GM10266 (cell line): Measurements from ENCODE around the gene HDAC3.

Experiments used
- DNase-seq: peaks from one replicate; pipeline ENCODE4 v3.0.0; 2012; ENCODE audit errors: extremely low spot score
- TF ChIP-seq, protein P1 (sequence below): IDR thresholded peaks from 2 replicates; pipeline ENCODE4 v1.5.1; 2012; ENCODE audit warnings: mild to moderate bottlenecking, low read depth; ENCODE audit not compliant: control insufficient read depth, insufficient read depth; ENCODE audit errors: missing control alignments

The HDAC3 gene

DNA sequence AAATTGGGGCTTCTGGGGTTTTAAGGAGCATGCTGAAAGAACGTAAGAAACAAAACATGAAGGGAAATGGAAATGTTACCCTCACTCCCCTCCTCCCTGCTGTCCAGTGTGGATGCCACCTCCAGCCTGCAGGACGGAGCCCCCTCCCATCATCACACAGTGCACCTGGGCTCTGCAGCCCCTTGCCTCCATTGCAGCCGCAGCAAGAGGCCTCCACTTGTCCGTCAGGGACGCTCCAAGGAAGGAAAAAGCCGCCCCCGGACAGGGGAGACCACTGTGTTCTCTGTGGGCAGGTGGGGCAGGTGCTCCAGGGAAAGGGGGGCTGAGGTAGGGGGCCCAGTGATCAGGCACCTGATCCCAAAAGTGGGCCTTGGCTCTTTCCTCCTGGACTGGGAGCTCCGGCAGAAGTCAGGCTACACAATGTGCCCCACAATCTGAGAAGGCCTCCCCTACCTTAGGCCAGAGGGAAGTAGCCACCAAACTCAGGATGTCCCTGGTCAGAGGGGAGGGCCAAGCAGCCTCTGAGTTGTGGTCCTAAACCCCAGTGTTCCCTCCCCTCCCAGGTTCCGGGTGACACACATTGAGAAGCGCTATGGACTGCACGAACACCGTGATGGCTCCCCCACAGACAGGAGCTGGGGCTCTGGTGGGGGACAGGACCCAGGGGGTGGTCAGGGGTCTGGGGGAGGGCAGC lies 2.9 kb upstream of the HDAC3 start:
- TF ChIP-seq, protein P1, sequence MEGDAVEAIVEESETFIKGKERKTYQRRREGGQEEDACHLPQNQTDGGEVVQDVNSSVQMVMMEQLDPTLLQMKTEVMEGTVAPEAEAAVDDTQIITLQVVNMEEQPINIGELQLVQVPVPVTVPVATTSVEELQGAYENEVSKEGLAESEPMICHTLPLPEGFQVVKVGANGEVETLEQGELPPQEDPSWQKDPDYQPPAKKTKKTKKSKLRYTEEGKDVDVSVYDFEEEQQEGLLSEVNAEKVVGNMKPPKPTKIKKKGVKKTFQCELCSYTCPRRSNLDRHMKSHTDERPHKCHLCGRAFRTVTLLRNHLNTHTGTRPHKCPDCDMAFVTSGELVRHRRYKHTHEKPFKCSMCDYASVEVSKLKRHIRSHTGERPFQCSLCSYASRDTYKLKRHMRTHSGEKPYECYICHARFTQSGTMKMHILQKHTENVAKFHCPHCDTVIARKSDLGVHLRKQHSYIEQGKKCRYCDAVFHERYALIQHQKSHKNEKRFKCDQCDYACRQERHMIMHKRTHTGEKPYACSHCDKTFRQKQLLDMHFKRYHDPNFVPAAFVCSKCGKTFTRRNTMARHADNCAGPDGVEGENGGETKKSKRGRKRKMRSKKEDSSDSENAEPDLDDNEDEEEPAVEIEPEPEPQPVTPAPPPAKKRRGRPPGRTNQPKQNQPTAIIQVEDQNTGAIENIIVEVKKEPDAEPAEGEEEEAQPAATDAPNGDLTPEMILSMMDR: no peak
- no peak for DNase-seq

DNA sequence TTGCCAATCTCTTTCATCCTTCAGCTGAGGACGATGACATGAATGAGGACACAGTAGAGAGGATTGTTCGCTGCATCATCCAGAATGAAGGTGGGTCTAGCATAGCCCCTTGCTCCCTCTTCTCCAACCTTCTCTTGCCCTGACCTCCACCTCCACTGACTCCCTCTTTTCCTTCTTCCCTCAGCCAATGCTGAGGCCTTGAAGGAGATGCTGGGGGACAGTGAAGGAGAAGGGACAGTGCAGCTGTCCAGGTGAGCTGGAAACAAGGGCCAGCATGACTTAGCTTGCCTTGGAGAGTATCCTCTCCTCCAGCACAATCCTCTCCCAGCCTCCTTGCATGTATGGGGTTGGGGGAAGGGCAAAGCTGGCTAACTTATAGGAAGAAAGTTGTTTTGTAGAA lies 2.1 kb upstream of the HDAC3 start:
- TF ChIP-seq, protein P1: no peak
- DNase-seq: no peak

DNA sequence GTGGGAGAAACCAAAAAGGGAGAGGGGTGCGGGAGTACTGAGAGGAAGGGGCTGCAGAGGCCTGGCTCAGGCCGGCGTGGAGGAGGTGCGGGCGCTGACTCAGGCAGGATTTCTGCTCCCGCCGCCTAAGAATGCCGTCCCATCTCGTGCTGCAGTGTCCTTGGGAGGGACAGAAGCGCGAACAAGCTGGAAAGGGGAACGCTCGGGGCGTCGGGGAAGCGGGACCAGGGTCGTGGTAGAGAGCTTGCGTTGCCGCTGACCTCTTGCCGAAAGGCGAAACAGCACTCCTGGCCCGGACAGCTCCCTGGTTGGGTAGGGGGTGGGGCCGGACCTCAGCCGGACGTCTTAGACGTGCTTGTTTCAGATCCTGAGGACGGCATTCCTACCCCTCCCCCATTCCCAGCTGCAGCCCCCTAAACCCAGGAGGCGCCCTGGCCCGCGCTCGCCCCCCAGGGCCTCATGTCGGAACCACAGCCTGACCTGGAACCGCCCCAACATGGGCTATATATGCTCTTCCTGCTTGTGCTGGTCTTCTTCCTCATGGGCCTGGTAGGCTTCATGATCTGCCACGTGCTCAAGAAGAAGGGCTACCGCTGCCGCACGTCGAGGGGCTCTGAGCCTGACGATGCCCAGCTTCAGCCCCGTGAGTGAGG lies 1.2 kb upstream of the HDAC3 start:
- TF ChIP-seq, protein P1: peak; percentile 49
- DNase-seq: peak; percentile 68

DNA sequence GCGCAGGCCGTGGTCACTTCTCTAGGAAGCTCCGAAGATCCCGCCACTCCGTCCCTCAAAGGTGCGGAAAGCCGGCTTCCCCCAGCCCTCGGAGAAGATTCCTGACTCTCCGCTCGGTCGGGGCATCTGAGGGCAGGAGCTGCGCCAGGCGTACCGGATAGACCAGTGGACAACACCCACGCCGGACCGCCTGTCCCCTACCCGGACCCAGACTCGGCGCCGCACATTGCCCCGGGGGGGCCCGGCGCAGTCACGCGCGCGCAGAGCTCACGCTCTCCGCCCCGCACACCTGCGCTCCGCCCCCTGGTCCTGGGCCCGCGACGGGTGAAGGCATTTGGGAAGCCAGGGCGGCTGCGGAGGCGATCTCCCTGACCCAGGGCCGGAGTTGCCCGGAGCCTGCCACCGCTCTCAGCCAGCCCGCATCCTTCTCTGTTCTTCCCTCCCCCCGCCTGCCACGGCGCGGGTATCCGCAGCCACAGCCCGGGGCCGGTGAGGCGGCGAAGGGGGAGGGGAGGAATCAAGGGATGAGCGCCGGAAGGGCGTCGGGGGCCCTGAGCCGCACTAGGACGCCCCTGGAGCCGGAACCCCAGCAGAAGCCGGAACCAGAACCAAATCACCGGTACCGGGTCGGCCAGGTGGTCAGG lies 596 bp upstream of the HDAC3 start:
- no peak for DNase-seq
- TF ChIP-seq, protein P1: no peak

DNA sequence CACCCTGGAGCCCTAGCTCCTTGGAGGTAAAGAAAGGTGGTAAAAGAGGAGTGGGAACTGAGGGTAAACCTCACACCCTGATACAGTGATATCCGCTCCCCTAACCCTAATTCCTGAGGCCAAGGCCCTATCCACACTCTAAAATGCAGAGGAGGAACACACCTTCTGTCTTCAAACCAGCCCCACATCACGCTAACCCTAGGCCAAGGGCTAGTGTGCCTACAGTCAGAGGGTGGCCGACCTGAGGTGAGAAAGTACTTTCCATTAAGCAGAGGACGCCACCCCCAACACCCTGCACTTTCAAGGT lies 590 bp downstream of the HDAC3 start:
- DNase-seq: no peak
- TF ChIP-seq, protein P1: no peak

DNA sequence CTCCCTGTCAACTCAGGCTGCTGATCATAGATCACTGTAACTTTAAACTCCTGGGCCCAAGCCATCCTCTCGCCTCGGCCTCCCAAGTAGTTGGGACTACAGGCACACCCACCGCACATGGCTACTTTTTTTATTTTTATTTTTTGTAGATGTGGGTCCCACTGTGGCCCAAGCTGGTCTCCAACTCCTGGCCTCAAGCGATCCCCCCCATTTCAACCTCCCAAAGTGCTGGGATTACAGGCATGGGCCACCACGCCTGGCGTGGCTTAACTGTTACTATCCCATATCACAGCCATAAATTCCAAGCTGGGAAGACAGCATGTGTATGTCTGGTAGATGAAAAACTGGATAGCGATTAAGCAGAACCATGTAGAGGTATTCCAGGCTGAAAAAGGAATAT lies 1.0 kb downstream of the HDAC3 start:
- no peak for DNase-seq
- TF ChIP-seq, protein P1: no peak

DNA sequence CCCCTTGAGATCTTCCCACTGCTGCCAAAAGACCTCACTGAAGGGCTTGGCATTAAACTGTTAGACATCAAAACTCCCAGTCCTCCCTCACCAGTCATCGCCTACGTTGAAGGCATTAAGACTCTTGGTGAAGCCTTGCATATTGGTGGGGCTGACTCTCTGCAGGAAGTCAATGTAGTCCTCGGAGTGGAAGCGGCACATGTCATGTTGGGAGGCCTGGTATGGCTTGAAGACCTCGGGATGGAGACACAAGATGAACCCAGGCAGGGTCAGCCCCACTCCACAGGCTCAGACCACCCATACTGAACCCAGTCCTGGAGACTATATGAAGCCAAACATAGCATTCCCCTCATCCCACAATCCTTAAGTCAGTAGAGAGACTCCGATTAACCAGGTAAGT lies 1.9 kb downstream of the HDAC3 start:
- TF ChIP-seq, protein P1: no peak
- no peak for DNase-seq
